Common myeloid progenitor, CD34-positive (primary cell): ENCODE results near the gene ARHGAP32.
"Not testable (repeated sequence)": the region's sequence is repeated elsewhere in the genome, so short reads cannot be mapped to it uniquely, and the experiment has no call there.

Experiments used
- CTCF ChIA-PET: fragments of 350-600 bp; sonication (Branson Sonifier 250); formaldehyde crosslinking; loops from one replicate; lab custom pipeline; 2021; ENCODE audit warnings: antibody characterized with exemption; lab: Charles Lee
- POLR2A ChIA-PET: fragments of 350-600 bp; sonication (Branson Sonifier 250); formaldehyde crosslinking; loops from one replicate; lab custom pipeline; 2021; ENCODE audit warnings: antibody characterized with exemption; lab: Charles Lee
- DNase-seq, 3 donors: peaks; one replicate each; pipeline versions ENCODE4 v3.0.0 to v3.0.0-alpha.2; 2013
- H3K27ac ChIP-seq, 2 experiments: 1 replicate in 1 of 2; 2 replicates in 1 of 2; pipeline ENCODE4 v1.7.0; 2013; ENCODE audit warnings: inconsistent platforms in 2 of 2, low read length in 2 of 2, mild to moderate bottlenecking in 2 of 2, low read depth in 1 of 2, moderate library complexity in 1 of 2; ENCODE audit not compliant: severe bottlenecking in 2 of 2, insufficient read depth in 1 of 2, poor library complexity in 1 of 2
- H3K27me3 ChIP-seq, 5 experiments: replicated peaks in 2 of 5; 1 replicate in 3 of 5; 2 replicates in 2 of 5; pipeline versions ENCODE4 v1.6.1 to v1.7.0; 2013; ENCODE audit warnings: low read length in 4 of 5, mild to moderate bottlenecking in 2 of 5, moderate library complexity in 2 of 5, inconsistent platforms in 1 of 5; ENCODE audit not compliant: insufficient read depth in 5 of 5, control insufficient read depth in 4 of 5
- H3K36me3 ChIP-seq, 4 experiments: 1 replicate in 2 of 4; 2 replicates in 2 of 4; pipeline versions ENCODE4 v1.6.1 to v1.7.0; 2013; ENCODE audit warnings: low read length in 3 of 4, control low read depth in 1 of 4, mild to moderate bottlenecking in 1 of 4; ENCODE audit not compliant: control insufficient read depth in 4 of 4, insufficient read depth in 4 of 4
- H3K4me1 ChIP-seq, 4 experiments: 1 replicate in 3 of 4; 2 replicates in 1 of 4; pipeline versions ENCODE4 v1.6.1 to v1.7.1; 2013; ENCODE audit warnings: low read length in 3 of 4, mild to moderate bottlenecking in 3 of 4, control low read depth in 1 of 4, inconsistent platforms in 1 of 4, moderate library complexity in 1 of 4; ENCODE audit not compliant: control insufficient read depth in 4 of 4, insufficient read depth in 4 of 4; ENCODE audit errors: control extremely low read depth in 1 of 4
- H3K4me3 ChIP-seq, 7 experiments: 1 replicate in 4 of 7; 2 replicates in 3 of 7; pipeline versions ENCODE4 v1.5.1 to v1.7.0; 2013; ENCODE audit warnings: mild to moderate bottlenecking in 7 of 7, low read length in 6 of 7, moderate library complexity in 6 of 7, inconsistent platforms in 2 of 7, low read depth in 2 of 7, control low read depth in 1 of 7; ENCODE audit not compliant: insufficient read depth in 4 of 7, control insufficient read depth in 1 of 7; ENCODE audit errors: extremely low read depth in 1 of 7
- H3K9me3 ChIP-seq, 5 experiments: 1 replicate in 4 of 5; 2 replicates in 1 of 5; pipeline versions ENCODE4 v1.6.1 to v1.7.1; 2013; ENCODE audit warnings: low read length in 4 of 5, mild to moderate bottlenecking in 2 of 5, inconsistent platforms in 1 of 5, low read depth in 1 of 5, moderate library complexity in 1 of 5; ENCODE audit not compliant: control insufficient read depth in 4 of 5, insufficient read depth in 2 of 5; ENCODE audit errors: control extremely low read depth in 1 of 5
- WGBS: methylation state at CpG from one replicate; pipeline ENCODE4 v1.1.5; 2013; ENCODE audit not compliant: insufficient coverage; 5-methylcytosine and 5-hydroxymethylcytosine counted together

Gene ARHGAP32

DNA sequence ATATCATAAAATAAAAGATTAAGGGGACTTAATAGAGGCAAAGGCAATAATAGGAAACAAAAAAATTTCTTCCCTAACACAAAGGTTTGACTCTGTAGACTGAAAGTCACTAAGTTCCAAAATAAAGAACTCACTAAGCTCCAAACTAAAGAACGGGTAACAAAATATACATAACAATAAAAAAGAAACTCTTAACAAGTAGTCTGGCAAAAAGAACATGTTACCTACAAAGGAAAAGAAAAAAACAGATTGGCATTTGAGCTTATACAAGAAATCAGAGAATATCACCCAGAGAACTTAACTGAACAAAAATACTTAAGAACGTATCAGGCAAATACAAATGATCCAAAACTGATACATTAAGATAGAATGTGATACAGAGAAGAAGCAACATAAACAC lies 7.5 kb downstream of the ARHGAP32 start:
- H3K27ac ChIP-seq: no peak overlapping the region
- H3K4me3 ChIP-seq: no peak overlapping the region
- no peak for DNase-seq
- H3K27me3 ChIP-seq: no peaks in the 10 kb centered on the region
- POLR2A ChIA-PET: no interaction called here
- CTCF ChIA-PET: no interaction called here
- no peaks in the 10 kb centered on the region for H3K4me1 ChIP-seq
- peaks cover 0 to 11% (median 4%) of the 10 kb centered on the region in 5 experiments for H3K9me3 ChIP-seq
- WGBS: no CpG with 5 or more reads among the region's 2 CpGs
- H3K36me3 ChIP-seq: peaks cover 0 to 2% (median 0%) of the 10 kb centered on the region in 4 experiments

DNA sequence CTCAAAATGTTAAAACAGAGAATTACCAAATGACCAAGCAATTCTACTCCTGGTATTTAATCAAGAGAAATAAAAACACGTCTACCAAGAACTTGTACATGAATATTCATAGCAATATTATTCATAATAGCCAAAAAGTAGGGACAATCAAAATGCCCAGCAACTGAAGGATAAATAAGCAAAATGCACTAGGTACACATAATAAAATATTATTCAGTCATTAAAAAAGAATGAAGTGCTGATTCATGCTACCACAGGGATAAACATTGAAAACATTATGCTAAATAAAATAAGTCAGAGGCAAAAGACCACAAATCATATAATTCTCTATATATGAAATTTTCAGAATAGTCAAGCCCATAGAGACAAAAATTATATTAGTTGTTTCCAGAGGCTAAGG lies 24.8 kb downstream of the ARHGAP32 start:
- Histone ChIP-seq H3K27me3 (no peaks in the 10 kb centered on the region), H3K4me3 (no peak overlapping the region), H3K4me1 (no peaks in the 10 kb centered on the region), H3K9me3 (peaks cover 2 to 26% (median 11%) of the 10 kb centered on the region in 5 experiments), H3K27ac (no peak overlapping the region), H3K36me3 (peaks cover 0 to 13% (median 11%) of the 10 kb centered on the region in 4 experiments)
- no peak for DNase-seq
- POLR2A ChIA-PET: no interaction called here
- CTCF ChIA-PET: no interaction called here
- no CpG with 5 or more reads among the region's 1 CpG for WGBS

DNA sequence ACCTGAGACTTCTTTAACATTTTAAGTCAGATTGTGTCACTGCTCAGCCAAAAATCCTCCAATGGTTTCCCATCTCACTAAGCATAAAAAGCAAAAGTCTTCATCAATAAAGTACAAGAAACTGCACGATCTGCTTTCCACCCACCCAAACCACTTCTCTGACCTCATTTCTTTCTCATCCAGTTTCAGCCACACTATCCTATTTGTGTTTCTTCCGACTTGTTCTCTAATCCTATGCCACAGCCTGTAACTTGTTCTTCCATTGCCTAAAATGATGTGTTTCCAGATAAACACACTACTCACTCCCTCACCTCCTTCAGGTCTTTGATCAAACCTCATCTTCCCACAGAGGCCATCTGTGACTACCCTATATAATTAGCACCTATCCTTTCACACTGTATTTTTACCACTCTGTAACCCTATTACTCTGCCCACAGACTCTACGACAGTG lies 28.4 kb downstream of the ARHGAP32 start:
- H3K4me1 ChIP-seq: no peaks in the 10 kb centered on the region
- CTCF ChIA-PET: no interaction called here

DNA sequence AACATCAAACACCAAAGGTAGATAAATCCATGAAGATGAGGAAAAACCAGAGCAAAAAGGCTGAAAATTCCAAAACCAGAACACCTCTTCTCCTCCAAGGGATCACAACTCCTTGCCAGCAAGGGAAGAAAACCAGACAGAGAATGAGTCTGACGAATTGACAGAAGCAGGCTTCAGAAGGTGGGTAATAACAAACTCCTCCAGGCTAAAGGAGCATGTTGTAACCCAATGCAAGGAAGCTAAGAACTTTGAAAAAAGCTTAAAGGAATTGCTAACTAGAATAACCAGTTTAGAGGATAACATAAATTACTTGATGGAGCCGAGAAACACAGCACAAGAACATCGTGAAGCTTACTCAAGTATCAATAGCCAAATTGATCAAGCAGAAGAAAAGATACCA lies 35.0 kb downstream of the ARHGAP32 start:
- CTCF ChIA-PET, H3K4me3 ChIP-seq, H3K36me3 ChIP-seq, H3K4me1 ChIP-seq, POLR2A ChIA-PET, H3K27ac ChIP-seq, H3K27me3 ChIP-seq, DNase-seq: not testable (repeated sequence)
- 100% methylated on average over 1 of the region's 3 CpGs for WGBS
- H3K9me3 ChIP-seq: peaks cover 0 to 26% (median 11%) of the 10 kb centered on the region in 5 experiments

More for the DNA sequence above, 28.4 kb downstream of the ARHGAP32 start:
- peaks cover 3 to 25% (median 9%) of the 10 kb centered on the region in 5 experiments for H3K9me3 ChIP-seq
- 100% methylated on average over 2 of the region's 3 CpGs for WGBS
- no peak overlapping the region for H3K4me3 ChIP-seq
- H3K27me3 ChIP-seq: no peaks in the 10 kb centered on the region
- POLR2A ChIA-PET: no interaction called here
- H3K36me3 ChIP-seq: peaks cover 0 to 17% (median 11%) of the 10 kb centered on the region in 4 experiments
- no peak overlapping the region for H3K27ac ChIP-seq
- no peak for DNase-seq

DNA sequence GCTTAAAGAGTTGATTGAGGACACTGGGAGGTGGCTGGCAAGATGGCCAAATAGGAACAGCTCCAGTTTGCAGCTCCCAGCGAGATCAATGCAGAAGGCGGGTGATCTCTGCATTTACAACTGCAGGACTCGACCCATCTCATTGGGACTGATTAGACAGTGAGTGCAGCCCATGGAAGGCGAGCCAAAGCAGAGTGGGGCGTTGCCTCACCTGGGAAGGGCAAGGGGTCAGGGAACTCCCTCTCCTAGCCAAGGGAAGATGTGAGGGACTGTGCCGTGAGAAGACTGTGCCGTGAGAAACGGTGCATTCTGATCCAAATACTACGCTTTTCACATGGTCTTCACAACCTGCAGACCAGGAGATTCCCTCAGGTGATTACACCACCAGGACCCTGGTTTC lies 36.4 kb downstream of the ARHGAP32 start:
- peaks cover 0 to 6% (median 0%) of the 10 kb centered on the region in 4 experiments for H3K36me3 ChIP-seq
- ChIA-PET POLR2A (no interaction called here), CTCF (no interaction called here)
- H3K4me3 ChIP-seq: no peak overlapping the region
- no peaks in the 10 kb centered on the region for H3K4me1 ChIP-seq
- DNase-seq: no peak
- no peaks in the 10 kb centered on the region for H3K27me3 ChIP-seq
- WGBS: 98% methylated on average over 7 of the region's 9 CpGs
- no peak overlapping the region for H3K27ac ChIP-seq
- H3K9me3 ChIP-seq: peaks cover 2 to 28% (median 12%) of the 10 kb centered on the region in 5 experiments

DNA sequence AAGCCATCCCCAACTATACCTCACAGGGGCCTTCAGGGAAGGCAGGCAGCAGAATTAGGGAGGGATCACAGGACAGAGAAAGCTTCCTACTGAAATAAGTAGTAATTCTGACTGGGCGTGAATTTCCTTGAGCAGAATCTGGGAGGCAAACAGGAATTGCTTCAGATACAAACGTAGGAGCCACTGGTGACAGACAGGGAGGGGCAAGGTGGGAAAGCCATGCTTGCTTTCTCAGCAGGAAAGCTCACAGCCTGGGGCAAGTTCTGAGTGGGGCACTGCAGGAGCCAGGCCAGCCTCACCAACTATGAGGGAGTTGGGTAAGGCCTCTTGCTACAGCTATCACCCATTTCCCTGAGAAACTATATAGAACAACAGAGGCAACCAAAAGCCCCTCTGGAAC lies 43.6 kb downstream of the ARHGAP32 start:
- Histone ChIP-seq H3K27me3 (no peaks in the 10 kb centered on the region), H3K36me3 (no peaks in the 10 kb centered on the region), H3K9me3 (peaks cover 2 to 47% (median 11%) of the 10 kb centered on the region in 5 experiments), H3K4me3 (no peak overlapping the region), H3K4me1 (no peaks in the 10 kb centered on the region), H3K27ac (no peak overlapping the region)
- CTCF ChIA-PET: no interaction called here
- 86% methylated on average over 2 of the region's 2 CpGs for WGBS
- no peak for DNase-seq
- POLR2A ChIA-PET: no interaction called here

DNA sequence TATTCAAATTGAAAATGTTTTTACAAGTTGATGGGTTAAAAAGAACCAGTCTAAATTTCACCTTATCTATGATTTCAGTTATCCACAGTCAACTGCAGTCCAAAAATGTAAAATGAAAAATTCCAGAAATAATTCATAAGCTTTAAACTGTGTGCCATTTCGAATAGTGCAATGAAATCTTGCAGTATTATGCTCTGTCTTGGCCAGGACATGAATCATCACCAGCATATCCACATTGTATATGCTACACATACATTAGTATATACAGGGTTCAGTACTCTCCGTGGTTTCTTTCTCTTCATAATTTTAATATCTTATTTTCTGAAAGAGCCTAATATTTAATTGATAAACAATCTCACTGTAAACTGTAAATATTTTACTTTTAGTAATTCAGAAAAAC lies 45.9 kb downstream of the ARHGAP32 start:
- ChIA-PET CTCF (no interaction called here), POLR2A (no interaction called here)
- Histone ChIP-seq H3K4me3 (no peak overlapping the region), H3K9me3 (peaks cover 0 to 36% (median 11%) of the 10 kb centered on the region in 5 experiments), H3K36me3 (no peaks in the 10 kb centered on the region), H3K4me1 (no peaks in the 10 kb centered on the region), H3K27me3 (no peaks in the 10 kb centered on the region), H3K27ac (no peak overlapping the region)
- WGBS: no CpG with 5 or more reads among the region's 2 CpGs
- DNase-seq: no peak
